ENCODE results near the gene ADGRF5. TPM values are rescaled to one million over a fixed set of nuclear protein-coding genes. Genes with fewer than 3 reads are reported as not detected.

Gene ADGRF5
- total RNA-seq, 1 experiment from 2014 or later = 0.34 TPM

DNA sequence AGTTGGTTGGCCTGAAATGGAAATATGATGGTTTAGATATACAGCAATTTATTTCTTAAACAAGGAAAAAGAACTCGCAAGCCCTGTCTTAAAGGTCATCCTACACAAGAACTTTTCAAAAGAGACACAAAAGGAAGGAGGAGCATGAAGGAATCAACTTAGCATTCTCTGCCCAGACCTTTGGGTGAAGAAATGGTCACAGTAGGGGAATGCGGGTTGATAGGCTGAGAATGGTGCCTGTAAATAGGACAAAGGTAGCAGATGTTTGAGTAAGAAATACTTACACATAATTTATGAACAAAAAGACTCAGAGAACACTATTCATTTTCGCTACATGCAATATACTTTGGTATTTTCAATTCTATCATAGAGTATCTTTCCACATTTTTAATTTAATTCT is 15.0 kb downstream of the ADGRF5 start:
- Histone ChIP-seq H3K9me3 (ENCODE audit: low read depth, low read length, poor library complexity, severe bottlenecking) (no peaks in the 10 kb centered on the region), H3K4me3 (ENCODE audit: low read depth, low read length, poor library complexity, severe bottlenecking) (no peak overlapping the region), H3K4me1 (ENCODE audit: insufficient read depth, low read length, poor library complexity, severe bottlenecking) (no peaks in the 10 kb centered on the region), H3K27ac (ENCODE audit: low read depth, low read length, poor library complexity, severe bottlenecking) (no peak overlapping the region), H3K27me3 (replicated peaks; ENCODE audit: insufficient read depth, low read depth, low read length, poor library complexity) (no peaks in the 10 kb centered on the region), H3K36me3 (ENCODE audit: insufficient read depth, low read length, poor library complexity, severe bottlenecking) (no peaks in the 10 kb centered on the region)
- BruUV-seq (replicated peaks) = no TSS peak
- no peak for TF ChIP-seq EZH2 (IDR thresholded peaks at IDR 0.05; ENCODE audit: borderline replicate concordance, low read depth, low read length, poor library complexity, severe bottlenecking)
- TF ChIP-seq, protein P1, sequence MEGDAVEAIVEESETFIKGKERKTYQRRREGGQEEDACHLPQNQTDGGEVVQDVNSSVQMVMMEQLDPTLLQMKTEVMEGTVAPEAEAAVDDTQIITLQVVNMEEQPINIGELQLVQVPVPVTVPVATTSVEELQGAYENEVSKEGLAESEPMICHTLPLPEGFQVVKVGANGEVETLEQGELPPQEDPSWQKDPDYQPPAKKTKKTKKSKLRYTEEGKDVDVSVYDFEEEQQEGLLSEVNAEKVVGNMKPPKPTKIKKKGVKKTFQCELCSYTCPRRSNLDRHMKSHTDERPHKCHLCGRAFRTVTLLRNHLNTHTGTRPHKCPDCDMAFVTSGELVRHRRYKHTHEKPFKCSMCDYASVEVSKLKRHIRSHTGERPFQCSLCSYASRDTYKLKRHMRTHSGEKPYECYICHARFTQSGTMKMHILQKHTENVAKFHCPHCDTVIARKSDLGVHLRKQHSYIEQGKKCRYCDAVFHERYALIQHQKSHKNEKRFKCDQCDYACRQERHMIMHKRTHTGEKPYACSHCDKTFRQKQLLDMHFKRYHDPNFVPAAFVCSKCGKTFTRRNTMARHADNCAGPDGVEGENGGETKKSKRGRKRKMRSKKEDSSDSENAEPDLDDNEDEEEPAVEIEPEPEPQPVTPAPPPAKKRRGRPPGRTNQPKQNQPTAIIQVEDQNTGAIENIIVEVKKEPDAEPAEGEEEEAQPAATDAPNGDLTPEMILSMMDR (conservative IDR thresholded peaks at IDR 0.05; ENCODE audit: low read depth, low read length) = no peak
- DNase-seq (ENCODE audit: low spot score) = no peak
- intact Hi-C loops (cut with micrococcal nuclease; ENCODE audit: unreplicated experiment) = no loop called here
- ChIA-PET CTCF (no interaction called here), POLR2A (ENCODE audit: low non-redundant PET) (no interaction called here)

DNA sequence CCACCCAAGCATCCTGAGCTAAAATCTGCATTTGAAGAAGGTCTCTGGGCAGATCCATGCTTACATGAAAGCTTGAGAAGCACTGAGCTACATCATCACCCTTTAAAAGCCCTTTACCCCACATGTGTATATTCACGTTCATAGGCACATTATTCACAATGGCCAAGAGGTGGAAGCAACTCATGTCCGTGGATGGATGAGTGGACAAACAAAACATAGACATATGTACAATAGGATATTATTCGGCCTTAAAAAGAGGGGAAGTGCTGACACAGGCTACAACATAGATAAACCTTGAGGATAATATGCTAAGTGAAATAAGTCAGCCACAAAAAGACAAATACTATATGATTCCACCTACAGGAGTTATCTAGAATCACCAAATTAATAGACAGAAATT is 17.6 kb downstream of the ADGRF5 start:
- TF ChIP-seq, protein P1 (conservative IDR thresholded peaks at IDR 0.05; ENCODE audit: low read depth, low read length) = no peak
- no peak for TF ChIP-seq EZH2 (IDR thresholded peaks at IDR 0.05; ENCODE audit: borderline replicate concordance, low read depth, low read length, poor library complexity, severe bottlenecking)
- ChIA-PET CTCF (no interaction called here), POLR2A (ENCODE audit: low non-redundant PET) (no interaction called here)
- BruUV-seq (replicated peaks) = no TSS peak
- Histone ChIP-seq H3K9me3 (ENCODE audit: low read depth, low read length, poor library complexity, severe bottlenecking) (no peaks in the 10 kb centered on the region), H3K36me3 (ENCODE audit: insufficient read depth, low read length, poor library complexity, severe bottlenecking) (no peaks in the 10 kb centered on the region), H3K27me3 (replicated peaks; ENCODE audit: insufficient read depth, low read depth, low read length, poor library complexity) (no peaks in the 10 kb centered on the region), H3K27ac (ENCODE audit: low read depth, low read length, poor library complexity, severe bottlenecking) (no peak overlapping the region), H3K4me1 (ENCODE audit: insufficient read depth, low read length, poor library complexity, severe bottlenecking) (no peaks in the 10 kb centered on the region), H3K4me3 (ENCODE audit: low read depth, low read length, poor library complexity, severe bottlenecking) (no peak overlapping the region)
- DNase-seq (ENCODE audit: low spot score) = no peak
- intact Hi-C loops (cut with micrococcal nuclease; ENCODE audit: unreplicated experiment) = no loop called here

DNA sequence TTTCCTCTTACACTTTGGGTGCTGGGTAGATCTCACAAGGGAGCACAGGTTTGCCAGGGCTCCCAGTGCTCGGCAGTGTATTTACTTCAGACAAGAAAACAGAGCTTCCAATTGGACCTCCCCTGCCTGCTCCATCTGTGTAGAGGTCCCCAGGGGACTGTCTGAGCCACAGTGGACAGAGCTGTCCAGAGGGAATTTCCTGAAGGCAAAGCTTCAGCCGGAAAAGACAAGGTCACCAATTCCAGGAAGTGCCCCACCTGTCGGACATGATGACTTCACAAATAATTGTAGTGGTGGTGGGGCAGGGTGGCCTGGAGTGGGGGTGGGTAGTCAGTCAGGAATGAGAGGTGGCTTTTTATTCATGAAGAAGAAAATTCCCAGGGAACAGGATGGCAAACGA is 18.6 kb downstream of the ADGRF5 start:
- POLR2A ChIA-PET (ENCODE audit: low non-redundant PET) = no interaction called here
- H3K27me3 ChIP-seq (replicated peaks; ENCODE audit: insufficient read depth, low read depth, low read length, poor library complexity) = no peaks in the 10 kb centered on the region
- no peaks in the 10 kb centered on the region for H3K4me1 ChIP-seq (ENCODE audit: insufficient read depth, low read length, poor library complexity, severe bottlenecking)
- no peak overlapping the region for H3K4me3 ChIP-seq (ENCODE audit: low read depth, low read length, poor library complexity, severe bottlenecking)
- H3K36me3 ChIP-seq (ENCODE audit: insufficient read depth, low read length, poor library complexity, severe bottlenecking) = no peaks in the 10 kb centered on the region
- CTCF ChIA-PET = no interaction called here
- BruUV-seq (replicated peaks) = no TSS peak
- no peaks in the 10 kb centered on the region for H3K9me3 ChIP-seq (ENCODE audit: low read depth, low read length, poor library complexity, severe bottlenecking)
- intact Hi-C loops (cut with micrococcal nuclease; ENCODE audit: unreplicated experiment) = no loop called here
- TF ChIP-seq, protein P1 (conservative IDR thresholded peaks at IDR 0.05; ENCODE audit: low read depth, low read length) = no peak
- no peak for TF ChIP-seq EZH2 (IDR thresholded peaks at IDR 0.05; ENCODE audit: borderline replicate concordance, low read depth, low read length, poor library complexity, severe bottlenecking)
- no peak for DNase-seq (ENCODE audit: low spot score)
- H3K27ac ChIP-seq (ENCODE audit: low read depth, low read length, poor library complexity, severe bottlenecking) = no peak overlapping the region
